Measurements from ENCODE around the gene HSPA12B. TPM values are rescaled to one million over a fixed set of nuclear protein-coding genes. Genes with fewer than 3 reads are reported as not detected.

HSPA12B gene
- total and polyA plus RNA-seq, 9 of the 15 experiments (the other 6 are each of a cell fraction or from before 2014, with no cell fraction given), result 0.03 to 0.07 TPM; not detected in 7

DNA sequence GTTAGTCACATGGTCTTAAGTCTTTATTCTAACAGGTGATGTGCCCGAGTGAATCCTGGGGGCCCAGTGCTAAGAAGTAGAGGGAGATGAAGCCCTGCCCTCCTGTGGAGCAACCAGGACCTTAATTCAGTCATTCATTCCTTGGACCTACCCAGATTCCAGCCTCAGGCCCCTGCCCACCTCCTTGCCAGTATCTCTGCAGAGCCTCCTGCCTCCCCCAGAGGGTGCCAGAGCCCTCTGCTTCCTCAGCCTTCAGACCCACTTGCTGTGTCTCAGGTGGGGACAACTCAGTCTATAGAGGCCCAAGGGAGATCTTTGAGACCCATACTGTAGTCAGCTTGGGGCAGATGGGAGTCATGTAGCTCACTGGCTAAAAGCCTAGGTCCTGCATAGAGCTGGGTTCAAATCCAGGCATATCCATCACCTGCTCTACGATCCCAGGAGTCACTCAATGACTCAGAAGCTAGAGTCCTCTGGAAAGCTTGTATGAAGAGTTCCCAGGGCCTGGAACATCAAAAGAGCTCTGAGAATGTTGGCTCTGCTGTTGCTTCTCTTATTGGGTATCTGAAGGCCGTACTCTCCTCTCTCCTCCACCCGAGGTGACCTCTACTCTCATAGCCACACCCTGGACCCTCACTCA, 16.2 kb upstream of the HSPA12B start:
- intact Hi-C loops (cut with micrococcal nuclease), result loop anchor here (1.0 kb wide), 1 partner anchor 65 kb away; the partner anchor contains the start of gene SPEF1
- in situ Hi-C loops (cut with MboI), result no loop called here
- ChIA-PET POLR2A (interaction anchor here (0.5 to 0.6 kb wide), 2 partner anchors 806 to 885 kb away, joined by 4 read pairs; no protein-coding TSS in a partner anchor), CTCF (ENCODE audit: low intra/inter-chr PET ratio) (interaction anchor here (0.6 to 0.7 kb wide), 3 partner anchors 33 to 104 kb away, joined by 3 read pairs; partner anchors contain the start of gene AP5S1)
- H3K4me3 ChIP-seq, result no peak overlapping the region
- H3K27me3 ChIP-seq (ENCODE audit: control insufficient read depth in 2 of 2, insufficient read depth in 2 of 2, low read length in 2 of 2), result peaks cover 0 to 5% of the 10 kb centered on the region in 2 experiments; a peak in 1 of 5 replicates
- no peaks in the 10 kb centered on the region for H3K9me3 ChIP-seq (replicated peaks; ENCODE audit: control insufficient read depth, insufficient read depth, low read depth, low read length)
- 0 out of 2 replicates have a peak overlapping the region, but pooled peaks have one; percentile 59 for H2AFZ ChIP-seq (ENCODE audit: low read depth, low read length)
- no peaks in the 10 kb centered on the region for H3K9me1 ChIP-seq (ENCODE audit: control insufficient read depth, insufficient read depth, low read length)
- 47% methylated on average over 3 of the region's 4 CpGs for WGBS (ENCODE audit: insufficient coverage, low coverage, missing lambda C conversion rate)
- H3K9ac ChIP-seq (ENCODE audit: insufficient read depth in 1 of 2, low read depth in 2 of 2, low read length in 2 of 2), result peak overlapping the region in 1 of 2 experiments; percentile 45; a peak in 1 of 4 replicates
- no peaks in the 10 kb centered on the region for H3K36me3 ChIP-seq (ENCODE audit: control insufficient read depth, insufficient read depth, low read length)
- no peaks in the 10 kb centered on the region for H4K20me1 ChIP-seq (replicated peaks; ENCODE audit: control insufficient read depth, insufficient read depth, low read length)
- ATAC-seq (peak; percentile 96), DNase-seq (ENCODE audit: extremely low read depth in 1 of 4, low spot score in 3 of 4) (peak; percentile 46 to 63 (median 56)), FAIRE-seq (no peak)
- BruUV-seq (replicated peaks), result no TSS peak
- no peaks in the 10 kb centered on the region for H3K79me2 ChIP-seq (ENCODE audit: control insufficient read depth, insufficient read depth, low read length)
- peaks cover 0 to 3% of the 10 kb centered on the region in 2 experiments; a peak in 3 of 5 replicates for H3K4me1 ChIP-seq (replicated peaks in 1 of 2; ENCODE audit: control insufficient read depth in 2 of 2, insufficient read depth in 2 of 2, low read length in 2 of 2)
- no peak overlapping the region for H3K4me2 ChIP-seq (ENCODE audit: insufficient read depth, low read length)
- no peak overlapping the region for H3K27ac ChIP-seq (ENCODE audit: extremely low read depth, low read depth, low read length)
- TF ChIP-seq, protein P1, sequence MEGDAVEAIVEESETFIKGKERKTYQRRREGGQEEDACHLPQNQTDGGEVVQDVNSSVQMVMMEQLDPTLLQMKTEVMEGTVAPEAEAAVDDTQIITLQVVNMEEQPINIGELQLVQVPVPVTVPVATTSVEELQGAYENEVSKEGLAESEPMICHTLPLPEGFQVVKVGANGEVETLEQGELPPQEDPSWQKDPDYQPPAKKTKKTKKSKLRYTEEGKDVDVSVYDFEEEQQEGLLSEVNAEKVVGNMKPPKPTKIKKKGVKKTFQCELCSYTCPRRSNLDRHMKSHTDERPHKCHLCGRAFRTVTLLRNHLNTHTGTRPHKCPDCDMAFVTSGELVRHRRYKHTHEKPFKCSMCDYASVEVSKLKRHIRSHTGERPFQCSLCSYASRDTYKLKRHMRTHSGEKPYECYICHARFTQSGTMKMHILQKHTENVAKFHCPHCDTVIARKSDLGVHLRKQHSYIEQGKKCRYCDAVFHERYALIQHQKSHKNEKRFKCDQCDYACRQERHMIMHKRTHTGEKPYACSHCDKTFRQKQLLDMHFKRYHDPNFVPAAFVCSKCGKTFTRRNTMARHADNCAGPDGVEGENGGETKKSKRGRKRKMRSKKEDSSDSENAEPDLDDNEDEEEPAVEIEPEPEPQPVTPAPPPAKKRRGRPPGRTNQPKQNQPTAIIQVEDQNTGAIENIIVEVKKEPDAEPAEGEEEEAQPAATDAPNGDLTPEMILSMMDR (IDR thresholded peaks at IDR 0.05 in 2 of 3, conservative IDR thresholded peaks at IDR 0.05 in 1 of 3; ENCODE audit: insufficient read depth in 2 of 3, low read depth in 1 of 3, low read length in 3 of 3), result peak; percentile 78 to 83 (median 80)
- TF ChIP-seq CTBP1 (IDR thresholded peaks at IDR 0.05; ENCODE audit: borderline replicate concordance) (peak; percentile 27; the same call in 1 of the 2 replicates), NEUROD1 (IDR thresholded peaks at IDR 0.05; ENCODE audit: borderline replicate concordance, low read depth, low read length, partially characterized antibody) (no peak), ZNF143 (CRISPR knock-in tag; IDR thresholded peaks at IDR 0.05) (no peak), RBM39 (optimal IDR thresholded peaks at IDR 0.05; ENCODE audit: low read depth, low read length) (no peak), STAG1 (CRISPR knock-in tag; IDR thresholded peaks at IDR 0.05; ENCODE audit: borderline replicate concordance) (peak; percentile 89; the same call in 1 of the 2 replicates), ZNF589 (CRISPR knock-in tag; IDR thresholded peaks at IDR 0.05; ENCODE audit: low read depth) (no peak), ZNF583 (CRISPR knock-in tag; IDR thresholded peaks at IDR 0.05) (no peak), KLF16 (IDR thresholded peaks at IDR 0.05) (no peak), SMC3 (conservative IDR thresholded peaks at IDR 0.05; ENCODE audit: insufficient read depth, low read depth, low read length) (peak; percentile 59)
- TF ChIP-seq, protein P2, sequence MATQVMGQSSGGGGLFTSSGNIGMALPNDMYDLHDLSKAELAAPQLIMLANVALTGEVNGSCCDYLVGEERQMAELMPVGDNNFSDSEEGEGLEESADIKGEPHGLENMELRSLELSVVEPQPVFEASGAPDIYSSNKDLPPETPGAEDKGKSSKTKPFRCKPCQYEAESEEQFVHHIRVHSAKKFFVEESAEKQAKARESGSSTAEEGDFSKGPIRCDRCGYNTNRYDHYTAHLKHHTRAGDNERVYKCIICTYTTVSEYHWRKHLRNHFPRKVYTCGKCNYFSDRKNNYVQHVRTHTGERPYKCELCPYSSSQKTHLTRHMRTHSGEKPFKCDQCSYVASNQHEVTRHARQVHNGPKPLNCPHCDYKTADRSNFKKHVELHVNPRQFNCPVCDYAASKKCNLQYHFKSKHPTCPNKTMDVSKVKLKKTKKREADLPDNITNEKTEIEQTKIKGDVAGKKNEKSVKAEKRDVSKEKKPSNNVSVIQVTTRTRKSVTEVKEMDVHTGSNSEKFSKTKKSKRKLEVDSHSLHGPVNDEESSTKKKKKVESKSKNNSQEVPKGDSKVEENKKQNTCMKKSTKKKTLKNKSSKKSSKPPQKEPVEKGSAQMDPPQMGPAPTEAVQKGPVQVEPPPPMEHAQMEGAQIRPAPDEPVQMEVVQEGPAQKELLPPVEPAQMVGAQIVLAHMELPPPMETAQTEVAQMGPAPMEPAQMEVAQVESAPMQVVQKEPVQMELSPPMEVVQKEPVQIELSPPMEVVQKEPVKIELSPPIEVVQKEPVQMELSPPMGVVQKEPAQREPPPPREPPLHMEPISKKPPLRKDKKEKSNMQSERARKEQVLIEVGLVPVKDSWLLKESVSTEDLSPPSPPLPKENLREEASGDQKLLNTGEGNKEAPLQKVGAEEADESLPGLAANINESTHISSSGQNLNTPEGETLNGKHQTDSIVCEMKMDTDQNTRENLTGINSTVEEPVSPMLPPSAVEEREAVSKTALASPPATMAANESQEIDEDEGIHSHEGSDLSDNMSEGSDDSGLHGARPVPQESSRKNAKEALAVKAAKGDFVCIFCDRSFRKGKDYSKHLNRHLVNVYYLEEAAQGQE (IDR thresholded peaks at IDR 0.05; ENCODE audit: borderline replicate concordance), result peak; percentile 74; the same call in 1 of the 2 replicates
- TF ChIP-seq, protein P2 (CRISPR knock-in tag; IDR thresholded peaks at IDR 0.05; ENCODE audit: low read depth), result no peak

All from K562 (cell line).